Posterior cingulate gyrus (tissue), 11 donors: ENCODE results near the gene ENGASE.

ENCODE experiments used
- DNase-seq, 10 donors: peaks; one replicate each; pipeline versions ENCODE4 v3.0.0 to v3.0.0-alpha.2; 2020 to 2021; ENCODE audit warnings: mixed read lengths in 3 of 10
- intact Hi-C: fragments of 100-400 bp; cut with DNase I; formaldehyde crosslinking; loops from one replicate; pipeline ENCODE4 v1.15.1; 2023

The ENGASE gene

DNA sequence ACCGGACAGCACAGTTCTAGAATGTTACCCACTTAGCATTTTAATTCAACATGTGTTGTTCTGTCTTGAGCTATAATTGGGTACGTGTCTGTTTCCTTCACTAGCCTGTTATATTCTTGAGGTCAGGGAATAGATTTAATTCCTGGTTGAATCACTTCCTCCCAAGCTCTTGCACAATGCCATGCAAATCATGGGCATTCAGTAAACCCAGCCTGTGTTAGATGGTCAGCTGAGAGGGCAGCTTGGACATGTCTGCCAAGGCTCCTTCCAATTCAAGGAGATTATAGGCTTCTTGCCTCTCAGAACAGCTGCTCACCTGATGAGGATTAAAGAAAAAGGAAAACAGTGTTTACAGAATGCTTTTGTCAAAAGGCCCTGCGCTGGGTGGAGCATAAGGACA is 38.0 kb upstream of the ENGASE start:
- intact Hi-C loops, result no loop called here
- peak in 1 of 10 donors; percentile 19 for DNase-seq

DNA sequence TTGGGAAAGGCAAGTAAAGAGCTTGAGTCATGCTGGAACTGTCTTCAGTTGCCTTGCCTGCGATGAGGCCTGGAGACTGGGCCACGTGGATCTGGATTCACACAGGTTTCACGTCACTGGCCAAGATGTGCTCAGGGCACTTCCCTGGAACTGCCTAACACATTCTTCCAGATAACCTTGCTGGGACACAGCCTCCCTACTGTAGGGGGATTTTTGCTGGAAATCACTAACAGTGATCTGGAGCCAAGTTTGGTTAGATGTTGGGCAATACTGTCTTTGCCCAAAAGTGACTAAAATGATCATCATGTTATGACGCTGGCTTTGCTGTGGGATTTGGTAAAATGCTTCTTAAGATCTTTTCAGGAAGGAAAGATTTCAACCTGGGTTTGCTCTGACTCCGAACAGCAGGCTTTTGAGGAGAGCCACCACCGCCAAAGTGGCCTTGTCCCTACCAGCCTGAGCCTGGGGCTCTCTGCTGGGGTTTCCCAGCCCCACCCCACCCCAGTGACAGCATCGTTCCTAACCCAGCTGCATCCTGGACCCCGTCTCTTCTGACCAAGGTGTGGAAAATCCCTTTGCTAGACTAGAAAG is 36.0 kb upstream of the ENGASE start:
- DNase-seq, result peak in 2 of 10 donors; percentile 43 to 45
- intact Hi-C loops, result no loop called here

DNA sequence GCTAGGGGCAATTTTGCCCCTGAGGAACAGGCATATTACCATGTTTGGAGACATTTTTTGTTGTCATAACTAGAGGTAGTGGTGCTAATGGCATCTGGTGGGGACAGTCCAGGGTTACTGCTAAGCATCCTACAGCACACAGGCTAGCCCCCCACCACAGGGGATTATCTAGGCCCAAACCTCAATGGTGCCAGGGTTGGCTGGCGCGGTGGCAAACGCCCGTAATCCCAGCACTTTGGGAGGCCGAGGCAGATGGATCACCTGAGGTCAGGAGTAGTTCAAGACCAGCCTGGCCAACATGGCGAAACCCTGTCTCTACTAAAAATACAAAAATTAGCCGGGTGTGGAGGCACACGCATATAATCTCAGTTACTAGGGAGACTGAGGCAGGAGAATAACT is 35.5 kb upstream of the ENGASE start:
- intact Hi-C loops, result no loop called here

DNA sequence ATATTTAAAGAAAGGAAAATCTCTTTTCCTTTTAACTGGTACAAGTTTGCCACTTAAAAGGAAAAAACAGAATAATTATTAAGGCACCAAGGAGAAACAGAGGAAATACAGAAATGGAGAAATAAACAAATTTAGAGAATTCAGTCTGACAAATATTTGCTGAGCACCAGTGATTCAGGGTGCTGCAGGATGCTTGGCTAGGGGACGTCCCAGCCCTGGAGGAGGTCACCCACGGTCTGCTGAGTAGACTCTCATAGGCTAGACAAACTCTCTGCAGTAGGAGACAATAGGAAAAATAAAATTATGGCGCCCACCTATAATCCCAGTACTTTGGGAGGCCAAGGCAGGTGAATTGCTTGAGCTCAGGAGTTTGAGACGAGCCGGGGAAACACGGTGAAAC is 34.7 kb upstream of the ENGASE start:
- intact Hi-C loops, result no loop called here

More for the DNA sequence above, 35.5 kb upstream of the ENGASE start:
- DNase-seq, result peak in 2 of 10 donors; percentile 10 to 37

DNA sequence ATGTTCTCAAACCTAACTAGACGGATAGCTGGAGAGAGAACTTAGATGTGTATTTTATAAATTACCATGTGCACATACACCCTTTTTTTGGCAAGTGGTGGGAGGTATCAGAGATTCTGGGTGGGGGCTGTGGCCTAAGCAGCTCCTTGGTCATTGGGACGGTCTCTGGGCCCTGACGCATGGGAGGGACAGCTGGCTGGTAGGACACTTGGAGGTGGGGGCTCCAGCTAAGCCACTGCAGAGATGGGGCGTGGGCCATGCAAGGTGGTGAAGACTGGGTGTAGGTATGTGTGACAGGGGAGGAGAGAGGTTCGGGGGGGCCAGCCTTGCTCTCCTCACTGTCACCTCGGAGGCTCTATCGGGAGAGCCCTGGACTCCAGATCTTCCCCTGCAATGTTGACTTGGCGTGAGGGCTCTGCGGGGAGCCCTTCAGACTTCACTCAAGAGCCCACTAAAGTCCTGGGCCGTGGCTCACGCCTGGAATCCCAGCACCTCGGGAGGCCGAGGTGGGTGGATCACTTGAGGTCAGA is 33.5 kb upstream of the ENGASE start:
- intact Hi-C loops, result no loop called here
- DNase-seq, result peak in 1 of 10 donors; percentile 67

More for the DNA sequence above, 34.7 kb upstream of the ENGASE start:
- peak in 1 of 10 donors; percentile 44 for DNase-seq

DNA sequence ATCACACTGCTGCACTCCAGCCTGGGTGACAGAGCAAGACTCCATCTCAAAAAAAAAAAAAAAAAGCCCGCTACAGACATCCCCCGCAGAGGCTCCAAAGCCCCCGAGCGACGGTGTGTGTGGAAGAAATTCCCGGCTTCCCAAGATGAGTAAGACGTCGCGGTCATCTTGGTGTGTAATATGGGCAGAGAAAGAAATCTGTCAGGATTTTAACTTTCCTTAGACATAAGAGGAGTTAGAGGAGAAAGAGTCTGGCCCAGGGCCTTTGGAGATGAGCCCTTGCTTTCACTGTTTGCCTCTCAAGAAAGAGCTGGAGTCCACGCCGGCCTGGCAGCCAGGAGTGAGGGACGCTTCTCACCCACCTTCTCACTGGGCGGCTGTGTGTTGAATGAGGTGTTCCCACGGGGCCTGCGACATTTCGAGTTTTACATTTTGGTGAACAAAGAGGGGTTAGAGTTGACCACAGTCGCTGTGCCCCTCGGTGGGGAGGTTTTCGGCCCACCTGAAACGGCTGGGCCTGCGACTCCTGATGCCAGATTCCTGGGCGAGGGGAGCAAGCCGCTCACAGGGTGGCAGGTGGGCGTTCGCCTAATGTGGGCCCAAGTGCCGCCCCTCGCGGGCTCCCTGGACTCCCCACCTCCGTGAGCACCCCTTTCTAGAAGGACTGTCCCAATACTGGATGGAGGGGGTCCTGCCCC is 32.8 kb upstream of the ENGASE start:
- peak in 3 of 10 donors; percentile 24 to 80 (median 39) for DNase-seq
- intact Hi-C loops, result no loop called here

DNA sequence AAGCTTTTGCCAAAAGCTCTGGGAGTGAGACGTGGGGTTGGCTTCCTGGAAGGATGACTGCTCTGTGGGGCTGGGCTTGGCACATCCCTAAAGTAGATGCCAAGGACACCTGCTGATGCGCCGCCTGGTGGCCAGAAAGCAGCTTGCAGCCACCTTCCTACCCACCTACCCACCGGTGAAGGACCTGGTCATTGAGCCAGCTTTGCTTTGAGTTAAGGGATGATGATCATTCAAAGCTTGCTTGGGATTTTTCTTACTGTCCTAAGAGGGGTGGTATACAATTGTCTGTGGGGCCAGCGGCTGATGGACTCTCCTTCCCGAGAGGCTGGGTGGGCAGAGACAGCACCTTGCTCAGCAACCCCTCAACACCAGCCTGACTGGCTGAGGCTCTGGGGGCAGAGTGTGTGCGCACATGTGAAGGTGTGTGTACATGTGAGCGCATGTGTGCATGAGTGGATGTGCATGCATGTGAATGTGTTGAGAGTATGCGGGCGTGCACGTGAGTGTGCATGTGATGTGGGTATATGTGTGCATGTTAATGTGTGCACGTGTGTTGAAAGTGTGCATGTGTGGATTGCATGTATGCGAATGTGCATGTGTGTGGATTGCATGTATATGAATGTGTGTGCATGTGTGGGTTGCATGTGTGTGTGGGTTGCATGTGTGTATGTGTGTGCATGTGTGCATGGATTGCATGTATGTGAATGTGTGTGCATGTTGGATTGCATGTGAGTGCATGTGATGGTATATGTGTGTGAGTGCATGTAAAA is 32.0 kb upstream of the ENGASE start:
- peak in 6 of 10 donors; percentile 49 to 90 (median 64) for DNase-seq
- intact Hi-C loops, result no loop called here

DNA sequence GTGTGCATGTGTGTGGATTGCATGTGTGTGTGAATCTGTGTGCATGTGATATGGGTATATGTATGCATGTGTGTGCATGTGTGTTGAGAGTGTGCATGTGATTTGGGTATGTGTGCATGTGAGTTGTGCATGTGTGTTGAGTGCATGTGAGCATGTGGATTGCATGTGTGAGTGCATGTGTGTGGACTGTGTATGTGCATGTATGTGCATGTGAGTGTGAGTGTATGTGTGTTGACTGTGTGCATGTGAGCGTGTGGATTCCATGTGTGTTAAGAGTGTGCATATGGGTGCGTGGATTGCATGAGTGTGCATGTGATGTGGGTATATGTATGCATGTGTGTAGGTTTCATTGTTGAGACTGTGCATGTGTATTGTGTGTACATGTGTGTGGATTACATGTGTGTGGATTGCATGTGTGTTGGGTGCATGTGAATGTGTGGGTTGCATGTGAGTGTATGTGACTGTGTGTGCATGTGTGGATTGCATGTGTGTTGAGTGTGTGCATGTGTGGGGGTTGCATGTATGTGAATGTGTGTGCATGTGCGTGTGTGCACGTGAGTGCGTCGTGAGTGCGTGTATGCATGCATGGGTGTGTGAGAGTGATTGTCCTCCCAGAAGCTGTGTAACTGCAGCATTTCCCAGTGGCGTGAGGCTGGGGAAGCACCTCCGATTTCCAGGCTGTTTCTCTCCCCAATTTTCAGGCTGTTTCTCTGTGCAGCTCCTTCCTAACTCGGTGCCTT is 31.3 kb upstream of the ENGASE start:
- intact Hi-C loops, result no loop called here
- peak in 1 of 10 donors; percentile 7 for DNase-seq

DNA sequence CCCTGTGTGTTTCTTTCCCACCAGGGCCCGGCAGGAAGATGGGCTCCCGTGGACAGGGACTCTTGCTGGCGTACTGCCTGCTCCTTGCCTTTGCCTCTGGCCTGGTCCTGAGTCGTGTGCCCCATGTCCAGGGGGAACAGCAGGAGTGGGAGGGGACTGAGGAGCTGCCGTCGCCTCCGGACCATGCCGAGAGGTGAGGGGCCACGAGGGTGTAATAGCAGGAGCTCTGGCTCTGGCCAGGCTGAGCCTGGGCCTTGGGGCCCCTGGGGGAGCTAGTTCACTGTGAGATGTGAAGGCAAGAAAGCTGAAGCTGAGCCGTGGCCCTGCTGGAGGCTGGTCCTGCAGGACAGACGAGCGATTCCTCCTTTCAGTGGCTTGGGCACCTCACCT is 30.7 kb upstream of the ENGASE start:
- intact Hi-C loops, result no loop called here
- peak in 2 of 10 donors; percentile 65 to 79 for DNase-seq

DNA sequence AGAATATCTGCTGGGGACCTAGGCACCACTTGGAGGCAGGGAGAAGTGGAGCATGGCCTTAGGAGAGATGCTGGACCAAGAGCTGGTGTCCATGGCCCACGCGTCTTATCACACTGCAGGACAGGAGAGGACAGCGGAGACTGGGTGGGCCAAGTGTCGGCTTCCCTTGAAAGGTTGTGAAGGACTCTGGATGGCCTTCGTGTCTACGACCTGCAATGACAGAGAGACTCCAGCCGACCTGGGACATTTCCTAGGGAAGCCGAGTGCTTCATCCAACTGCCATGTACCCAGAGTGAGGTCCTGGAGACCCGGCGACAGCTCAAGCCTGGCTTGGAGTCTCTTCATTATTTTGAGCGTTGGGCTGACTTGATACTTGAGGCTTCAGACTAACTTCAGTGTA is 30.2 kb upstream of the ENGASE start:
- intact Hi-C loops, result no loop called here
- peak in 2 of 10 donors; percentile 40 to 65 for DNase-seq

DNA sequence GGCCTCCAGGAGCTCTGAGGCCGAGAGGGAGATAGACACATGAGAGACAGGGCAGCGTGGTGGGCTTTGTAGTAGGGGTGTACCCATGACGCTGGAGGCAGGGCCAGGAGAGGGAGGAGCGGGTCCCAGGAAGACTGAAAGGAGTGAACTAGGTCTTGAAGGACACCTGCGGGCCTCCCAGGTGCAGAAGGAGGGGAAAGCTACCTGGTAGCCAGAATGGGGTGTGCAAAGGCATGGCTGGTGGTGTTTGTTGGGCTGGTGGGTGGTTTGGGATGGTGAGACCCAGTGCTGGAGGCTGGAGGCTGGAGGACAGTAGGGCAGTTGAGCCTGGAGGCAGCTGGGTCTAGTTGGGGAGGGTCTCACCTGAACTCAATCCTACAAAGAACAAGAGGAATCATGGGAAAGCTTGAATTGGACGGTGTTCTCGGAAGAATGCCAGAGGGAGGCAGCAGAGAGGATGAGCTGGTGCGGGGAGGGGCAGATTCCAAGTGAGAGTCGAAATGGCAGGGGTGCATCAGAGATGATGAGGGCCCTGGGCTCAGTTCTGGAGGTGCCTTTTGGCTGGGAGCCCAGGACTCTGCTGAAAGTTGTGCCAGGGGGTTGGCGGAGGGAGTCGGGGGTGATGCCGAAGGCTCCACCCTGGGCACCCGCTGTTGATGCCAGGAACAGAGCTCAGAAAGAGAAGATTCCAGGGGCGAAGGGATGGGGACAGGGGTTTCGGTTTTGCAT is 29.5 kb upstream of the ENGASE start:
- intact Hi-C loops, result no loop called here
- DNase-seq, result peak in 3 of 10 donors; percentile 38 to 67 (median 52)

DNA sequence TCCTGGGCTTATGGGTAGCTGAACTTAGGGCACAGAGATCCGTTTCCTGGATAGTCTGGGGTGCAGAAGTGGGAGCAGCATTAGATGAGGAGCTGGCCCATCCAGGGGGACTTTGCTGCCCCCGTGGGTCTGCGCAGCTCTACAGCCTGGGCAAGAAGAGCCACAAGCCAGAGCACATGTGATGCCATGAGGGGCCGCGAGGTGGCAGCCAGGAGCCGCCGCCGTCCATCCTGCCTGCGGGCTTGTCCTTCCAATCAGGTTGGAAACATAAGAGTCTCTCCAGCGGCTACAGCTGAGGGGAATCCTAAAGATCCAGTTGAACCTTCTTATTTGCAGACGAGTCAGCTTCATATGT is 28.8 kb upstream of the ENGASE start:
- intact Hi-C loops, result no loop called here

DNA sequence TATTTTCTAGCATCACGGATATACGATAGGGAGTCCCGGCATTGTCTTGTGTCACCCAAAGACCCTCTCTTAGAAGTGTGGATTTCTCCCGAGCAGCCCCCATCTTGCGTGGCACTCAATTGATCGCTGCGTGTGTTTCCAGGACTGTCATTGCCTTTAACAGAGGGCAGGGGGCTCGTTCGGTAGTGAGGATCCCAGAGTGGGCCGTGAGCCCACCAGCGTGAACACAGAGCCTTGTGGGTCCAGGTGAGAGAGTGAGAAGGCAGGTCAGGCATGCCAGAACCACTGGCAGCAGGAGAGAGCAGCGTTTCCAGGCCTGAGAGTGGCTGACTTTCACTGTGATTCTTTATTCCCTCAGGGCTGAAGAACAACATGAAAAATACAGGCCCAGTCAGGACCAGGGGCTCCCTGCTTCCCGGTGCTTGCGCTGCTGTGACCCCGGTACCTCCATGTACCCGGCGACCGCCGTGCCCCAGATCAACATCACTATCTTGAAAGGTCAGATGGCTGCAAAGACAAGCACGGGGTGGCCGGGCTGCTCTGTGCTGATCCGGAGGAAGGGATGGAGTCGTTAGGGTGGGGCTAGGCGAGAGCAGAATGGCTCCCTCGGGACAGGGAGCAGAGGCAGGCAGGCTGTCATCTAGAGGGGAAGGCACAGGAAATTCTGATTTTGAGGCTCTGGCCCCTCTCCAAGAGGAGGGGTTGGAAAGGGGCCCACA is 28.3 kb upstream of the ENGASE start:
- peak in 3 of 10 donors; percentile 48 to 70 (median 57) for DNase-seq
- intact Hi-C loops, result no loop called here

More for the DNA sequence above, 28.8 kb upstream of the ENGASE start:
- peak; percentile 69 to 98 (median 82) for DNase-seq

DNA sequence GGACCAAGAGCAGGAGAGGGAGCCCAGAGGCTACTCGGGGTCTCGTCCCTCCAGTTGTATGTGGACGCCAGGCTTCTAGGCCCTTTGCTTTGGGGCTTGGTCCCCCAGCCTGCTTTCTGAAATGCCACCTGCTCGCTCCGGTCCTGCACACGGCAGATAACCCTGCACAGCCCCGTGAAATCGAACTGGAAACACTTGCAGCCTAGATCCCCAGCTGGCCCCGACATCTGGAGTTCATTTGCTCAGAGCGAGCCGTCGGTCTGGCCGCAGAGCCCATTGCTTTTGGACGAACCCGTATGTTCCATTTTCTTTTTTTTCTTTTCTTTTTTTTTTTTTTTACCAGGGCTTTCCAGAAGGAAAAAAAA is 27.7 kb upstream of the ENGASE start:
- intact Hi-C loops, result no loop called here

DNA sequence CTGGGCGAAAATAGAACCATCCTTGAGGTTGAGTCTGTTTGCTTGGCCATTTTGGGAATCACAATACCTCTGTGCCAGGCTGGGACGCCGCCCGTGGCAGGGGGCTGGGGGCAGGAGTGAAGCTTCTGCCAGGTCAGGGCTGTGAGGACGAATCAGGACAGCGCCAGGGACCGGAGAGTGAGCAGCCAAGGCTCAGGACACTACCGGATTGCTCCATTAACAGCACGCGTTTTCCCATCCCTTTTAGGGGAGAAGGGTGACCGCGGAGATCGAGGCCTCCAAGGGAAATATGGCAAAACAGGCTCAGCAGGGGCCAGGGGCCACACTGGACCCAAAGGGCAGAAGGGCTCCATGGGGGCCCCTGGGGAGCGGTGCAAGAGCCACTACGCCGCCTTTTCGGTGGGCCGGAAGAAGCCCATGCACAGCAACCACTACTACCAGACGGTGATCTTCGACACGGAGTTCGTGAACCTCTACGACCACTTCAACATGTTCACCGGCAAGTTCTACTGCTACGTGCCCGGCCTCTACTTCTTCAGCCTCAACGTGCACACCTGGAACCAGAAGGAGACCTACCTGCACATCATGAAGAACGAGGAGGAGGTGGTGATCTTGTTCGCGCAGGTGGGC is 27.2 kb upstream of the ENGASE start:
- intact Hi-C loops, result no loop called here
- DNase-seq, result peak in 3 of 10 donors; percentile 47 to 71 (median 68)

More for the DNA sequence above, 27.7 kb upstream of the ENGASE start:
- DNase-seq, result peak in 3 of 10 donors; percentile 41 to 66 (median 59)

DNA sequence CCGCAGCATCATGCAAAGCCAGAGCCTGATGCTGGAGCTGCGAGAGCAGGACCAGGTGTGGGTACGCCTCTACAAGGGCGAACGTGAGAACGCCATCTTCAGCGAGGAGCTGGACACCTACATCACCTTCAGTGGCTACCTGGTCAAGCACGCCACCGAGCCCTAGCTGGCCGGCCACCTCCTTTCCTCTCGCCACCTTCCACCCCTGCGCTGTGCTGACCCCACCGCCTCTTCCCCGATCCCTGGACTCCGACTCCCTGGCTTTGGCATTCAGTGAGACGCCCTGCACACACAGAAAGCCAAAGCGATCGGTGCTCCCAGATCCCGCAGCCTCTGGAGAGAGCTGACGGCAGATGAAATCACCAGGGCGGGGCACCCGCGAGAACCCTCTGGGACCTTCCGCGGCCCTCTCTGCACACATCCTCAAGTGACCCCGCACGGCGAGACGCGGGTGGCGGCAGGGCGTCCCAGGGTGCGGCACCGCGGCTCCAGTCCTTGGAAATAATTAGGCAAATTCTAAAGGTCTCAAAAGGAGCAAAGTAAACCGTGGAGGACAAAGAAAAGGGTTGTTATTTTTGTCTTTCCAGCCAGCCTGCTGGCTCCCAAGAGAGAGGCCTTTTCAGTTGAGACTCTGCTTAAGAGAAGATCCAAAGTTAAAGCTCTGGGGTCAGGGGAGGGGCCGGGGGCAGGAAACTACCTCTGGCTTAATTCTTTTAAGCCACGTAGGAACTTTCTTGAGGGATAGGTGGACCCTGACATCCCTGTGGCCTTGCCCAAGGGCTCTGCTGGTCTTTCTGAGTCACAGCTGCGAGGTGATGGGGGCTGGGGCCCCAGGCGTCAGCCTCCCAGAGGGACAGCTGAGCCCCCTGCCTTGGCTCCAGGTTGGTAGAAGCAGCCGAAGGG is 26.4 kb upstream of the ENGASE start:
- intact Hi-C loops, result no loop called here
- peak in 3 of 10 donors; percentile 66 to 78 (median 77) for DNase-seq
